Activated CD8-positive, alpha-beta T cell treated with anti-CD3 and anti-CD28 coated beads for 36 hours (primary cell): ENCODE results near the gene ZFYVE27. TPM values are rescaled to one million over a fixed set of nuclear protein-coding genes. Genes with fewer than 3 reads are reported as not detected.

ENCODE experiments used
- ATAC-seq: fragments of 200-7000 bp; cut with Tn5 transposase; one replicate; pipeline ENCODE4 v1.10.0; 2021; ENCODE audit warnings: mild to moderate bottlenecking, moderate library complexity
- CTCF ChIA-PET: fragments of 350-600 bp; sonication (Branson Sonifier 250); formaldehyde crosslinking; loops from one replicate; lab custom pipeline; 2021; ENCODE audit warnings: antibody characterized with exemption; lab: Charles Lee
- POLR2A ChIA-PET: fragments of 350-600 bp; sonication (Branson Sonifier 250); formaldehyde crosslinking; loops from one replicate; lab custom pipeline; 2021; ENCODE audit warnings: antibody characterized with exemption; lab: Charles Lee
- DNase-seq: peaks from one replicate; pipeline ENCODE4 v3.0.0-alpha.2; 2020
- H3K27ac Mint-ChIP-seq: one replicate; pipeline ENCODE4 v1.8.0; 2021; ENCODE audit warnings: mild to moderate bottlenecking, mixed read lengths
- H3K27me3 Mint-ChIP-seq: one replicate; pipeline ENCODE4 v1.8.0; 2021; ENCODE audit warnings: mixed read lengths
- H3K36me3 Mint-ChIP-seq: one replicate; pipeline ENCODE4 v1.8.0; 2021; ENCODE audit warnings: low read depth, mixed read lengths
- H3K4me1 Mint-ChIP-seq: one replicate; pipeline ENCODE4 v1.8.0; 2021; ENCODE audit warnings: low read depth, mixed read lengths
- H3K4me3 Mint-ChIP-seq: one replicate; pipeline ENCODE4 v1.8.0; 2021; ENCODE audit warnings: mild to moderate bottlenecking, moderate library complexity, mixed read lengths
- H3K9me3 Mint-ChIP-seq: one replicate; pipeline ENCODE4 v1.8.0; 2021; ENCODE audit warnings: mixed read lengths
- CTCF ChIP-seq: fragments of 200-600 bp; IDR thresholded peaks from one replicate; pipeline ENCODE4 v1.8.0; 2022; ENCODE audit warnings: antibody characterized with exemption, mild to moderate bottlenecking
- intact Hi-C: fragments of 100-400 bp; cut with micrococcal nuclease; formaldehyde crosslinking; loops from one replicate; pipeline ENCODE4 v1.10.0; 2022
- total RNA-seq, 2 experiments: library from RNA; stranded (reverse); gene quantifications; one replicate each; pipeline ENCODE4 v1.2.3, GENCODE V29; 2021

The ZFYVE27 gene
- total RNA-seq, 2 experiments from 2014 or later = 18.1 to 20.1 TPM

- TF ChIP-seq CTCF = no peak
- Mint-ChIP-seq H3K27me3 (no peaks in the 10 kb centered on the region), H3K9me3 (no peaks in the 10 kb centered on the region), H3K36me3 (no peaks in the 10 kb centered on the region), H3K4me1 (peaks cover 33% of the 10 kb centered on the region), H3K4me3 (no peak overlapping the region), H3K27ac (peak overlapping the region; percentile 83)
- ATAC-seq (no peak), DNase-seq (no peak)
- ChIA-PET POLR2A (interaction anchor here (0.5 to 1.2 kb wide), 2 partner anchors 16 to 88 kb away, joined by 3 to 7 read pairs; no protein-coding TSS in a partner anchor), CTCF (interaction anchor here (1.0 to 4.7 kb wide), 8 partner anchors 10 to 261 kb away, joined by 3 to 28 read pairs (median 4); no protein-coding TSS in a partner anchor)
- intact Hi-C loops = no loop called here
Observed at GRCh38 chr10:97780841-97781617, 44.1 kb downstream of the ZFYVE27 start.

- no peaks in the 10 kb centered on the region for H3K36me3 Mint-ChIP-seq
- peaks cover 33% of the 10 kb centered on the region for H3K4me1 Mint-ChIP-seq
- H3K27me3 Mint-ChIP-seq = no peaks in the 10 kb centered on the region
- ATAC-seq (peak; percentile 74), DNase-seq (peak; percentile 31)
- ChIA-PET CTCF (interaction anchor here (1.0 to 4.7 kb wide), 5 partner anchors 9 to 88 kb away, joined by 4 to 28 read pairs (median 8); no protein-coding TSS in a partner anchor), POLR2A (interaction anchor here (0.5 to 1.2 kb wide), 2 partner anchors 15 to 87 kb away, joined by 3 to 7 read pairs; no protein-coding TSS in a partner anchor)
- peak overlapping the region; percentile 10 for H3K4me3 Mint-ChIP-seq
- peak overlapping the region; percentile 83 for H3K27ac Mint-ChIP-seq
- no peak for TF ChIP-seq CTCF
- no peaks in the 10 kb centered on the region for H3K9me3 Mint-ChIP-seq
- intact Hi-C loops = no loop called here
Observed at GRCh38 chr10:97781618-97782331, 44.8 kb downstream of the ZFYVE27 start.

GRCh38 chr10:97782455-97783228, 45.7 kb downstream of the ZFYVE27 start:
- intact Hi-C loops = no loop called here
- no peak for ATAC-seq
- Mint-ChIP-seq H3K36me3 (no peaks in the 10 kb centered on the region), H3K9me3 (no peaks in the 10 kb centered on the region), H3K27me3 (no peaks in the 10 kb centered on the region), H3K4me1 (peaks cover 33% of the 10 kb centered on the region), H3K4me3 (no peak overlapping the region), H3K27ac (peak overlapping the region; percentile 83)
- CTCF ChIA-PET = interaction anchor here (0.7 to 4.7 kb wide), 3 partner anchors 9 to 259 kb away, joined by 3 to 28 read pairs (median 21); no protein-coding TSS in a partner anchor
- TF ChIP-seq CTCF = no peak
- POLR2A ChIA-PET = interaction anchor here (0.5 kb wide), 1 partner anchor 252 kb away, joined by 3 read pairs; no protein-coding TSS in a partner anchor
- no peak for DNase-seq

GRCh38 chr10:97784200-97784810, 47.4 kb downstream of the ZFYVE27 start:
- ATAC-seq (no peak), DNase-seq (no peak)
- intact Hi-C loops = no loop called here
- no peak for TF ChIP-seq CTCF
- H3K4me1 Mint-ChIP-seq = peaks cover 33% of the 10 kb centered on the region
- H3K36me3 Mint-ChIP-seq = no peaks in the 10 kb centered on the region
- ChIA-PET POLR2A (no interaction called here), CTCF (interaction anchor here (1.3 kb wide), 1 partner anchor 84 kb away, joined by 9 read pairs; no protein-coding TSS in a partner anchor)
- H3K27me3 Mint-ChIP-seq = no peaks in the 10 kb centered on the region
- H3K9me3 Mint-ChIP-seq = no peaks in the 10 kb centered on the region
- no peak overlapping the region for H3K4me3 Mint-ChIP-seq
- no peak overlapping the region for H3K27ac Mint-ChIP-seq
